Upper lobe of left lung (tissue), 6 donors: ENCODE results near the gene METTL26. TPM values are rescaled to one million over a fixed set of nuclear protein-coding genes. Genes with fewer than 3 reads are reported as not detected.

Source experiments
- ATAC-seq, 2 donors: fragments of 200-7000 bp; cut with Tn5 transposase; one replicate each; pipeline ENCODE4 v1.9.1; 2022; ENCODE audit warnings: mild to moderate bottlenecking in 2 of 2, moderate library complexity in 2 of 2; ENCODE audit not compliant: low FRiP score in 2 of 2
- DNase-seq, 2 donors: peaks; one replicate each; pipeline ENCODE4 v3.0.0-alpha.2; 2019 to 2020
- H3K27ac ChIP-seq, 4 donors: fragments of 200-600 bp; sonication (generic); one replicate each; pipeline ENCODE4 v1.5.1; 2016 to 2019
- H3K27me3 ChIP-seq, 4 donors: fragments of 200-600 bp; sonication (generic); one replicate each; pipeline ENCODE4 v1.5.1; 2017 to 2019
- H3K36me3 ChIP-seq, 4 donors: fragments of 200-600 bp; sonication (generic); one replicate each; pipeline ENCODE4 v1.5.1; 2016 to 2019
- H3K4me1 ChIP-seq, 4 donors: fragments of 200-600 bp; sonication (generic); one replicate each; pipeline ENCODE4 v1.5.1; 2018 to 2019
- H3K4me3 ChIP-seq, 4 donors: fragments of 200-600 bp; sonication (generic); one replicate each; pipeline ENCODE4 v1.5.1; 2017 to 2019; ENCODE audit warnings: mild to moderate bottlenecking in 2 of 4, moderate library complexity in 1 of 4
- H3K9me3 ChIP-seq, 4 donors: fragments of 200-600 bp; sonication (generic); one replicate each; pipeline ENCODE4 v1.5.1; 2018 to 2019
- CTCF ChIP-seq, 6 experiments: fragments of 450-650 bp in 4 of 6; fragments of 200-600 bp in 2 of 6; sonication (generic) in 2 of 6; IDR thresholded peaks; one replicate each; pipeline ENCODE4 v1.5.1; 2016 to 2019; ENCODE audit warnings: antibody characterized with exemption in 6 of 6
- EP300 ChIP-seq, 4 donors: sonication (generic); formaldehyde crosslinking; IDR thresholded peaks; one replicate each; pipeline ENCODE4 v1.5.1; 2017; ENCODE audit warnings: antibody characterized with exemption in 4 of 4, control low read depth in 2 of 4
- POLR2A ChIP-seq, 4 donors: fragments of 450-650 bp; IDR thresholded peaks; one replicate each; pipeline ENCODE4 v1.5.1; 2016 to 2017; ENCODE audit warnings: antibody characterized with exemption in 4 of 4, mild to moderate bottlenecking in 2 of 4
- POLR2AphosphoS5 ChIP-seq, 2 donors: sonication (generic); formaldehyde crosslinking; IDR thresholded peaks; one replicate each; pipeline ENCODE4 v1.5.1; 2017; ENCODE audit warnings: antibody characterized with exemption in 2 of 2
- WGBS, 2 donors: methylation state at CpG; one replicate each; pipeline ENCODE4 v1.1.5; 2017 to 2018; 5-methylcytosine and 5-hydroxymethylcytosine counted together
- total RNA-seq, 6 donors: library from RNA; depleted of rRNA in 4 of 6; stranded (reverse); fragments of >200 nt in 4 of 6; gene quantifications; one replicate each; pipeline versions ENCODE4 v1.1.0 to v1.2.1, GENCODE V29; 2016 to 2021
- donor health status: DM: no; HTN: no; CAD: no; lungs with moderate emphysema.
- donor health status: DM: no; HTN: yes; CAD: no; lungs with severe emphysema.

METTL26 gene
- total RNA-seq, 6 donors from 2014 or later, result 69.5 to 210 (median 111) TPM

GRCh38 chr16:596736-597060, 39.4 kb downstream of the METTL26 start:
- ATAC-seq, result no peak
- Histone ChIP-seq H3K36me3 (peaks cover 4 to 32% (median 17%) of the 10 kb centered on the region in 4 donors), H3K27me3 (no peaks in the 10 kb centered on the region), H3K9me3 (no peaks in the 10 kb centered on the region), H3K27ac (no peak overlapping the region), H3K4me1 (peaks cover 31 to 50% (median 45%) of the 10 kb centered on the region in 4 donors), H3K4me3 (no peak overlapping the region)
- WGBS, 2 donors, result 93% methylated on average over 12 of the region's 12 CpGs
- DNase-seq, result no peak
- no peak for TF ChIP-seq POLR2AphosphoS5 (IDR thresholded peaks at IDR 0.05)

GRCh38 chr16:595942-596735, 40.0 kb downstream of the METTL26 start:
- ATAC-seq, result no peak
- peak in 1 of 2 donors; percentile 70 for DNase-seq
- Histone ChIP-seq H3K27ac (peak overlapping the region in 1 of 4 donors; percentile 11), H3K36me3 (peaks cover 4 to 32% (median 17%) of the 10 kb centered on the region in 4 donors), H3K4me1 (peaks cover 32 to 54% (median 51%) of the 10 kb centered on the region in 4 donors), H3K4me3 (no peak overlapping the region), H3K27me3 (no peaks in the 10 kb centered on the region), H3K9me3 (no peaks in the 10 kb centered on the region)
- TF ChIP-seq EP300 (IDR thresholded peaks at IDR 0.05), result no peak
- TF ChIP-seq POLR2AphosphoS5 (IDR thresholded peaks at IDR 0.05), result no peak
- no peak for TF ChIP-seq POLR2A (IDR thresholded peaks at IDR 0.05)
- TF ChIP-seq CTCF (IDR thresholded peaks at IDR 0.05), result no peak
- WGBS, 2 donors, result 81 to 89% methylated on average over 23 to 26 of the region's 34 CpGs

- Histone ChIP-seq H3K27me3 (no peaks in the 10 kb centered on the region), H3K9me3 (no peaks in the 10 kb centered on the region), H3K36me3 (peaks cover 4 to 25% (median 13%) of the 10 kb centered on the region in 4 donors), H3K4me1 (peaks cover 37 to 61% (median 58%) of the 10 kb centered on the region in 4 donors), H3K4me3 (no peak overlapping the region), H3K27ac (peak overlapping the region in 2 of 4 donors; percentile 26 to 91)
- ATAC-seq, result no peak
- no peak for DNase-seq
- TF ChIP-seq POLR2AphosphoS5 (IDR thresholded peaks at IDR 0.05) (no peak), POLR2A (IDR thresholded peaks at IDR 0.05) (no peak), CTCF (IDR thresholded peaks at IDR 0.05) (no peak)
- 90 to 91% methylated on average over 10 to 14 of the region's 18 CpGs for WGBS, 2 donors
Measured at GRCh38 chr16:595094-595528, 41.0 kb downstream of the METTL26 start.

- TF ChIP-seq POLR2AphosphoS5 (IDR thresholded peaks at IDR 0.05) (no peak), CTCF (IDR thresholded peaks at IDR 0.05) (peak in 1 of 6 experiments; percentile 25)
- 73 to 90% methylated on average over 2 to 15 of the region's 16 CpGs for WGBS, 2 donors
- Histone ChIP-seq H3K4me3 (no peak overlapping the region), H3K27ac (peak overlapping the region; percentile 85 to 91 (median 87)), H3K9me3 (no peaks in the 10 kb centered on the region), H3K27me3 (no peaks in the 10 kb centered on the region), H3K36me3 (peaks cover 0 to 16% (median 8%) of the 10 kb centered on the region in 4 donors), H3K4me1 (peaks cover 37 to 61% (median 58%) of the 10 kb centered on the region in 4 donors)
- ATAC-seq, result no peak
- no peak for DNase-seq
Measured at GRCh38 chr16:593807-594206, 42.3 kb downstream of the METTL26 start.

GRCh38 chr16:593406-593805, 42.7 kb downstream of the METTL26 start:
- ATAC-seq (peak in 1 of 2 donors; percentile 20), DNase-seq (peak in 1 of 2 donors; percentile 86)
- 60 to 75% methylated on average over 9 of the region's 9 CpGs for WGBS, 2 donors
- Histone ChIP-seq H3K36me3 (peaks cover 0 to 13% (median 6%) of the 10 kb centered on the region in 4 donors), H3K9me3 (no peaks in the 10 kb centered on the region), H3K4me1 (peaks cover 37 to 64% (median 61%) of the 10 kb centered on the region in 4 donors), H3K27ac (peak overlapping the region; percentile 85 to 91 (median 87)), H3K27me3 (no peaks in the 10 kb centered on the region), H3K4me3 (no peak overlapping the region)
- TF ChIP-seq POLR2AphosphoS5 (IDR thresholded peaks at IDR 0.05), result peak in 1 of 2 donors; percentile 41
- TF ChIP-seq CTCF (IDR thresholded peaks at IDR 0.05), result no peak
